ENCODE data around the gene C13orf46.

DNA sequence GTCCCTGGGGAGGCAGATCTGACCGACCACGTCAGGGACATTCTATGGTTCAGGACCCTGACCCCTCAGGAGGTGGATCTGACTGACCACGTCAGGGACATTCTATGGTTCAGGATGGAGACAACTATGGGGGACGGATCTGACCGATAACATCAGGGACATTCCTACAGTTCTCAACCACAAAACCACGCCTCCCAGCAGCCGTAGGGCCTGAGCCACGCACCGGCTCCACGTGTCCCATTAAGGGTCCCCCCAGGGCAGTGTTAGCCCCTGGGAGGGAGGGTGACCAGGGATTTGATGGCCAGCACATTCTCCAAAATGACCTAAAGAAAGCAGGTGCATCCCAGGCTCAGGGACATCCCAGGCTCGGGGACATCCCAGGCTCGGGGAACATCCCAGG lies 49.0 kb upstream of the C13orf46 start:
- TF ChIP-seq TAF1 (IDR thresholded peaks at IDR 0.05; ENCODE audit: borderline replicate concordance, low read depth, low read length) = no peak
- no peak for TF ChIP-seq TCF7 (IDR thresholded peaks at IDR 0.05; ENCODE audit: borderline replicate concordance)
- no peak for TF ChIP-seq CBX5 (IDR thresholded peaks at IDR 0.05; ENCODE audit: low read depth)
- no peak for TF ChIP-seq EZH2 (IDR thresholded peaks at IDR 0.05; ENCODE audit: borderline replicate concordance, control insufficient read depth, low read depth, low read length)
- TF ChIP-seq CEBPB (IDR thresholded peaks at IDR 0.05; ENCODE audit: borderline replicate concordance in 1 of 2, low read depth in 2 of 2, low read length in 2 of 2) = no peak
- no peak for TF ChIP-seq NFYB (IDR thresholded peaks at IDR 0.05; ENCODE audit: insufficient read depth, low read depth, low read length)
- TF ChIP-seq EGR1 (IDR thresholded peaks at IDR 0.05; ENCODE audit: borderline replicate concordance in 1 of 2, low read depth in 2 of 2, low read length in 2 of 2) = no peak
- TF ChIP-seq, protein P1, sequence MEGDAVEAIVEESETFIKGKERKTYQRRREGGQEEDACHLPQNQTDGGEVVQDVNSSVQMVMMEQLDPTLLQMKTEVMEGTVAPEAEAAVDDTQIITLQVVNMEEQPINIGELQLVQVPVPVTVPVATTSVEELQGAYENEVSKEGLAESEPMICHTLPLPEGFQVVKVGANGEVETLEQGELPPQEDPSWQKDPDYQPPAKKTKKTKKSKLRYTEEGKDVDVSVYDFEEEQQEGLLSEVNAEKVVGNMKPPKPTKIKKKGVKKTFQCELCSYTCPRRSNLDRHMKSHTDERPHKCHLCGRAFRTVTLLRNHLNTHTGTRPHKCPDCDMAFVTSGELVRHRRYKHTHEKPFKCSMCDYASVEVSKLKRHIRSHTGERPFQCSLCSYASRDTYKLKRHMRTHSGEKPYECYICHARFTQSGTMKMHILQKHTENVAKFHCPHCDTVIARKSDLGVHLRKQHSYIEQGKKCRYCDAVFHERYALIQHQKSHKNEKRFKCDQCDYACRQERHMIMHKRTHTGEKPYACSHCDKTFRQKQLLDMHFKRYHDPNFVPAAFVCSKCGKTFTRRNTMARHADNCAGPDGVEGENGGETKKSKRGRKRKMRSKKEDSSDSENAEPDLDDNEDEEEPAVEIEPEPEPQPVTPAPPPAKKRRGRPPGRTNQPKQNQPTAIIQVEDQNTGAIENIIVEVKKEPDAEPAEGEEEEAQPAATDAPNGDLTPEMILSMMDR (IDR thresholded peaks at IDR 0.05 in 2 of 3, conservative IDR thresholded peaks at IDR 0.05 in 1 of 3; ENCODE audit: control insufficient read depth in 2 of 3, extremely low read depth in 1 of 3, insufficient read depth in 1 of 3, low read depth in 3 of 3, low read length in 3 of 3) = no peak
